ENCODE data around the gene SLC12A8.

The SLC12A8 gene

GRCh38 chr3:125050488-125051090, 162.0 kb downstream of the SLC12A8 start:
- DNase-seq = no peak

GRCh38 chr3:125048282-125048681, 164.3 kb downstream of the SLC12A8 start:
- DNase-seq = no peak

- DNase-seq = no peak
Measured at GRCh38 chr3:125045965-125046364, 166.6 kb downstream of the SLC12A8 start.

GRCh38 chr3:125045194-125045593, 167.4 kb downstream of the SLC12A8 start:
- no peak for DNase-seq

- no peak for DNase-seq
Measured at GRCh38 chr3:125043599-125044151, 168.9 kb downstream of the SLC12A8 start.

GRCh38 chr3:125042725-125043406, 169.7 kb downstream of the SLC12A8 start:
- DNase-seq = no peak

GRCh38 chr3:125039131-125040100, 173.1 kb downstream of the SLC12A8 start:
- DNase-seq = no peak

GRCh38 chr3:125037498-125038150, 174.9 kb downstream of the SLC12A8 start:
- DNase-seq = no peak

GRCh38 chr3:125035217-125035616, 177.3 kb downstream of the SLC12A8 start:
- no peak for DNase-seq

- no peak for DNase-seq
Measured at GRCh38 chr3:125033616-125034015, 178.9 kb downstream of the SLC12A8 start.

- DNase-seq = no peak
Measured at GRCh38 chr3:125033135-125033534, 179.4 kb downstream of the SLC12A8 start.

- DNase-seq = no peak
Measured at GRCh38 chr3:125032683-125033082, 179.9 kb downstream of the SLC12A8 start.
